HG03558 (cell line): ENCODE results near the gene FOXS1.

Experiments
- ATAC-seq: cut with Tn5 transposase; IDR thresholded peaks from one replicate; pipeline ENCODE4 v1.9.1; 2021; ENCODE audit warnings: moderate number of reproducible peaks; ENCODE audit not compliant: unreplicated experiment; ENCODE audit errors: extremely low read depth

The FOXS1 gene

DNA sequence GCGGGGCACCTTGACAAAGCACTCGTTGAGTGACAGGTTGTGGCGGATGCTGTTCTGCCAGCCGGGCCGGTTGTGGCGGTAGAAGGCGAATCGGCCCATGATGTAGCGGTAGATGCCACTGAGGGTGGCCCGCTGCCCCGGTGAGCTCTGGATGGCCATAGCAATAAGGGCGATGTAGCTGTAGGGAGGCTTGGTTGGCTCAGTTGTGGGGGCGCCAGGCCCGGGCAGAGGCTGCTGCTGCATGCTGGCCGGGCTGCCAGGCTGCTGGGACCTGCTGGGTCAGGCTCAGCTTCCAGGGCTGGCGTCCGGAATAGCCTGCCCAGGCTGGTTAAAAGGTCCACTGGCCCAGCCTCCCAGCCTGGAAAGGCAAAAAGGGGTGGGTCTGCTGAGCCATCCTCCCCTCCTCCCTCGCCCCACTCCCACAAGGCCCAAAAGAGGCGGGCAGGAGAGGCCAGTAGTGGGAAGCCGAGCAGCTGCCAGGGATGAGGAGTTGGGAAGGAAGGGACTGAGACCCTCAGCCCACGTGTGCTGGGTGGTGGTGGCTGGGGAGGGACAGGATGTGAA, at the start of gene FOXS1:
Gene FOXS1 (minus strand): TSS at position 305 of the 564 bp plus-strand sequence. CDS start 62 bp downstream, at position 243.
- no peak for ATAC-seq

DNA sequence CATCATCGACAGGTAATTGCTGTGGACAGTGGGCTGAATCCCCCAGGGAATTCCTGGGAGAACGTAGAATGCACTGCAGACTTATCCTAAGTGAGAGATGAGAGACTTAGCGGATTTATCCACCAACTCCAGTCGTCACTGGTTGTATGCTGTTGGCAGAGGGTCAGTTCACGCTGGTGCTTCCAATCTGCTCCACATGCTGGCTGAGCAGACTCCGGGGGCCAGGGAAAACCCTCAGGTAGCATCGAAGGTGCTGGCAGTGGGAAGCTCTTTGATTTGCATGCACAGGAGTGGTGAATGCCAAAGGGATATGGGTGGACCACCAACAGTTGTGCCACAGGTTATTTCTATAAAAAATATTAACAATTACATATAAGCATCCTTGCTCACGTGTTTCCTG, 45.2 kb upstream of the FOXS1 start:
- no peak for ATAC-seq

DNA sequence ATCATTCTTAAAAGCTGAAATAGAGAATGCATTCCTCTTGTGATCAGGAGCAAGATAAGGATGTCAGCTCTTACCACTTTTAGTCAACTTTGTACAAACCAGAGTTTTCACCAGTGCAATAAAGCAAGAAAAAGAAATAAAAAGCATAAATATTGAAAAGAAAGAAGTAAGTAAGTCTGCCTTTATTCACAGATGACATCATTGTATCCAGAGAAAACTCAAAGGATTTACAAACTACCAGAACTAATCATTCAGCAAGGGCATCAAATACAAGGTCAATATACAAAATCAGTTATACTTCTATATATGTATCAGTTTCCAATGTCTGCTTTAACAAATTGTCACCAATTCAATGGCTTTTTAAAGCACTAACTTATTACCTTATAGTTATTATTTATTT, 38.4 kb upstream of the FOXS1 start:
- no peak for ATAC-seq

DNA sequence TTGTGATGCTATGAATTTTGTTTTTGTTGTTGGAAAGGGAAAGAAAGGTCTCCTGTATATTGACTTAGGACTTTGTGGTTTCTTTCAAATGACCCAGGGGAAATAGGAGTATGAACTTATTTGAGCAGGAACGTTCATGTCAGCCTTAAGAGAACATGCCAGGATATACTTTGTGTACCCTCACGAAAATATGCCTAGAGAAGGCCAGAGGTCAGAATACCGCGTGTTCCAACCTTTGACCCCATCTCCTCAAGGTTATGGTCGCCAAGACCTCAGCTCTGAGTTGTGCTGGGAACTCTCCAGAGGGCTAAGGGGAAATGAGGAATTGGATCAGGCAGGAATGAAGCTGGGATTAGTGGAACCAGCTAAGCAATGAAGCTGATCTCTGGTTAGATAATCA, 36.5 kb upstream of the FOXS1 start:
- no peak for ATAC-seq

DNA sequence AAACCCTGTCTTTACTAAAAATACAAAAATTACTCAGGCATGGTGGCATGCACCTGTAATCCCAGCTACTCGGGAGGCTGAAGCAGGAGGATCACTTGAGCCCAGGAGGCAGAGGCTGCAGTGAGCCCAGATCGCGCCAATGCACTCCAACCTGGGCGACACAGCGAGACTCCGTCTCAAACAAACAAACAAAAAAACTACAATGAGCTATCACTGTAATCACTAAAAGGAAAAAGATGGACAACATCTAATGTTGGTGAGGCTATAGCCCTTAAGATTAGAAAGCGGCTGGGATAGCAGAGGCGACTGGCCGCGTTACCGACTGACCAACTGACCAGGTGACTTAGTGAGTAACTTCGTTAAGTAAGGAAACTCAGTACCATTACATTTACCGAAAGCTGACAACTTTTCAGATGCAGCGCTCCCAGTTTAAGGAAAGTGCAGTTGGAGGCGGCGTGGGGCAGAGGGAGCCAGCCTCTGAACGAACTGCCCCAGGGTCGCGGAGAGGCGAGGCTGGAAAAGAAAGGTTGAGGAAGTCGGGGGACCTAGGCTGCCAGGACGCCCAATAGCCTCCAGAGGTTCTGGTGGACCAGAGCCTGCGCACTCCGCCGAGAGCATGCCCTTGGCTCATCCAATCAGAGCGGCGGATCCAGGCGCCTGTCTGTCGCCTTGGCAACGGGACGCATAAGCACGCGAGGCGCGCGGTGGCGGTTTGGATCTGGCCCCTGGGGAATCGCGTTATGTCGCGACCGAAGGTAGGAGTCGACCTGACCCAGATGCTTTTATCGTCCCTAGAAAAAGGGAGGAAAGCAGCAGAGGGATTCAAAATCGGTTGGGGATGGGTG, 34.0 kb upstream of the FOXS1 start:
- ATAC-seq: peak; percentile 77

DNA sequence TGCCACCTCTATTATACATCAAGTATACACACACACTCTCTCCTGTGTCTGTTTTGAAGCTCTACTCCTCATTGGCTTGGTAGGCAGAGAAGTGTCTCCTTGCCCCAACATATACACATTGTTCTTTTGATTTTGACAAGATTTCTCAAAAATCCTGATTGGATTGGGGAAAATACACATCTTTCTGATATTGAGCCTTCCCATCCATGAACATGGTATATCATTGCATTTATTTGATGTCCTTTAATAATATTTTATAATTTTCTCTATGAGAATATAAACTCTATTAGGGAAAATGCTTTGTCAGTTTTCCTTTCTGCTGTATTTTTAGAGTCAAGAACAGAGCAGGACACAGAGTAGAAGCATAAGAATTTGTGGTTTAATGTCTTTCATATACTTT, 32.3 kb upstream of the FOXS1 start:
- no peak for ATAC-seq

DNA sequence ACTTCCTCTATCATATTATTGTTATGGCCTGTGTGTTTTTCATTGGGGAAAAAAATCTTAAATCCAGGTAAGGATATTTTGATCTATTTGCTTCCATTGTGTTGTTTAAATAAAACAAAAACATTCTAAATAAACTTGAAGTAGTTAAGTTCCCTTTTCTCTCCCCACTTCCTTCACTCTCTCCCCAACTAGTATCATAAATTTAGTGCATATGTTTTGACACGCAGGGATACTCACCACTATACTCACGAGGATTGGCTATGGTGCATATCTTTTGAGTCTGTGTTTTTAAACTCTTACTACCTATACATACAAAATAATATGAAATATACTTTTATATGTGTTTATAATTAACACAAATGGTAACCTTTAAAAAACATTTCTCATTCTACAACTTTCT, 30.3 kb upstream of the FOXS1 start:
- no peak for ATAC-seq

DNA sequence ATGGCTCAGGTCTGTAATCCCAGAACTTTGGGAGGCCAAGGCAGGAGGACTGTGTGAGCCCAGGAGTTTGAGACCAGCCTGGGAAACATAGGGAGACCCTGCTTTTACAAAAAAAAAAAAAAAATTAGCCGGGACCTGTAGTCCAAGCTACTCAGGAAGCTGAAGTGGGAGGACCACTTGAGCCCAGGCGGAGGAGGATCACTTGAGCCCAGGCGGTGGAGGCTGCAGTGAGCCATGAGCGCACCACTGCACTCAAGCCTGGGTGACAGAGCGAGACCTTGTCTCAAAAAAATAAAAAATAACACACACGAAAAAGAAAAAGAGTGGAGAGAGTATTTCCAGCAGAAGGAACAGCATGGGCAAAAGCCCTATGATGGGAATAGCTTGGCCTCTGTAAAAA, 27.0 kb upstream of the FOXS1 start:
- ATAC-seq: no peak

DNA sequence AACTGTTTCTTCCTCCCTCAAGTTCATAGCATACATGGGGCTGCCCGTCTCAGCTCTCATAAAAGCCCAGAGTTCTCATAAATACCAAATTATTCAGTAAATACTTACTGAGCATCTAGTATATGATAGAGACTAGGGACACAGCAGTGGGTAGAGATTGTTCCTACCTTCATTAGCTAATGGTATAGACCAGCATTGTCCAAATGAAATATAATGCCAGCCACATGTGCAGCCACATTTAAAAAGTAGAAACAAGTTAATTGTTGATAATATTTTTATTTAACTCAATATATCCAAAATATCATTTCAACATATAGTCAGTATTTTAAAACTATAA, 26.2 kb upstream of the FOXS1 start:
- no peak for ATAC-seq

DNA sequence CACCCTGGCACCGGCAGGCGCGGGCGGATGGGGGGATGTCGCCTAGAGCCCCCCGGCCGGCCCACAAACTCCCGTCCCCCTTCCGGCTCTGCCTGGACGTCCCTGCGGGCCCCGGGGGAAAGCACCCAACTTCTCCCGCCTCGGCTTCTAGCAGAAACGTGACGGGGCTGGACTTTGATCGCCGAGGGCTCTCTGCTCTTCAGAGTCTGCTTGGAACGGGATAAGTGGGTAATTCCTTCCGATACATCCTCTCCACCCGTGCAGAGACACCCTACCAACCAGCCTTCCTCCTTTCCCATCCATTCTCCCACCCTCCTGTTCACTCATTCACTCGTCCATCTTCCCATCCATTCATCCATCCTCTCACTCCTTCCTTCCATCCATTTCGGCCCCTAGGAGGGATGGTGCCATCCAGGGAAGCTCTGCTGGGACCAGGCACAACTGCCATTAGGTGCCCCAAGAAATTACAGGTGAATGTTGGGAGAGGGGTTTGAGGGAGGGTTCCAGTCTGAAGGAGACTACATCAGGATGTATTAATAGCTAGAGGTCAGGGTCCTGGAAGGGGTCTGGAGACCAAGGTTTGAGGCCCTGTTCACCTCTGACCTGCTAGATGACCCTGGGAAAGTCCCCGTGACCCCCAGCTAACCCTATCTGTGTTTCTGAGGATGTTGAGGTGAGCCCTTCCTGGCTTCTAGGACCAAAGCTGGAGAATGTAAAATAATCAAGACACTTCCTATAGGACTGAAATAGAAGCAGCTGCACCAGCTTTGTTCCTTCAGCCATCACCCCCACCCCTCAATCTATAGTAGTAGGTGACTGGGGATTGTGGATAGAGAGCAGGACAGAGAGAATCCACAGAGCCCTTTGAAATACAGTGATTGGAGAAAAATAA, 25.6 kb upstream of the FOXS1 start:
- no peak for ATAC-seq

DNA sequence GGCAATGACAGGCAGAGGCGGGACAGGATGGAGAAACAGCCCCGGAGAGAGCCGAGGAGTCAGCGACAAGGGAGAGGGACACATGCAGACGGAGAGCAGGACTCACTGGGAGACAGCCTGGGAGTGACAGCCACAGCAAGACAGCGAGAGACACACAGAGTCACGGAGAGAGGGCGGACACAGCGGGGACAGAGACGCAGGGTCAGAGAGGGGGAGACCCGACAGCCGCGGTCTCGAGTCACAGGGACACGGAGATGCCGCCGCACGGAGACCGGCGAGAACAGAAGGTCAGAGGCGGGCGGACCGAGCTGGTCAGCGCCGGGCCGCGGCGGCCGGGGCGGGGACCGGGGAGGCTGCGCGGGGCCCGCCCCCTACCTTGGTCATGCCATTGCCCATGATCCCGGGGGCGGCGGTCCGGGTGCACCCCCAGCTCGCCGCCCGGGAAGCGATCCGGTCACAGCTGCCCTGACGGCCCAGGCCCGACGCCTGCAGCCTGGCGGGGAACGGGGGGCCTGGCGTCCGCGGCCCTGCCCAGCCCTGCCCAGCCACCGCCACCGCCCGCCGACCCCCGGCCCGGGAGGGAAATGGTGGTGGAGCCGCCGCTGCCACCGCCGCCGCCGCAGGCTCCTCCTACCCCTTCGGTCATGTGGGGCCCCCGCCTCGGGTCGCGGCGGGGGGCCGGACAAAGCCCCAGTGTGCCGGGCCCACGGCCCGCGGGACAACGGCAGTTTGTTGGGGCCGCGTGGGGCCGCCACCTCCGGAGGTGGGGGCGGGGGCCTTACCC, 24.7 kb upstream of the FOXS1 start, which contains the start of the genes DUSP15 and TTLL9:
Gene DUSP15 (minus strand): TSS at position 586 of the 784 bp plus-strand sequence. CDS start 190 bp downstream, at position 396.
Gene TTLL9 (plus strand): TSS at position 693 of the 784 bp plus-strand sequence. CDS start 493 bp downstream, outside the sequence.
- no peak for ATAC-seq

DNA sequence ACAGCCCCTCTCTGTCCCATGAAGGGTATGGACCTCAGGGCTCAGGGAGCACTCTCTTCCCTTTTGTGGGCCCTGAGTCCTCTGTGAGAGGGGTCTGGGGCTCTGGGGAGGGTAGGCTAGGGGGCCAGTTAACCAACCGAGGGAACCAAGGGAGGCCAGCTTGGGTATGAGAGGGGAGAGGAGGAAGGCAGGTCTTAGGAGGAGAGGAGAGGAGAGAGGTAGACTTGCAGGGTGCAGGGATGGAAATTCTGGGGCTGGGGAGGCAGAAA, 24.2 kb upstream of the FOXS1 start:
- ATAC-seq: no peak

DNA sequence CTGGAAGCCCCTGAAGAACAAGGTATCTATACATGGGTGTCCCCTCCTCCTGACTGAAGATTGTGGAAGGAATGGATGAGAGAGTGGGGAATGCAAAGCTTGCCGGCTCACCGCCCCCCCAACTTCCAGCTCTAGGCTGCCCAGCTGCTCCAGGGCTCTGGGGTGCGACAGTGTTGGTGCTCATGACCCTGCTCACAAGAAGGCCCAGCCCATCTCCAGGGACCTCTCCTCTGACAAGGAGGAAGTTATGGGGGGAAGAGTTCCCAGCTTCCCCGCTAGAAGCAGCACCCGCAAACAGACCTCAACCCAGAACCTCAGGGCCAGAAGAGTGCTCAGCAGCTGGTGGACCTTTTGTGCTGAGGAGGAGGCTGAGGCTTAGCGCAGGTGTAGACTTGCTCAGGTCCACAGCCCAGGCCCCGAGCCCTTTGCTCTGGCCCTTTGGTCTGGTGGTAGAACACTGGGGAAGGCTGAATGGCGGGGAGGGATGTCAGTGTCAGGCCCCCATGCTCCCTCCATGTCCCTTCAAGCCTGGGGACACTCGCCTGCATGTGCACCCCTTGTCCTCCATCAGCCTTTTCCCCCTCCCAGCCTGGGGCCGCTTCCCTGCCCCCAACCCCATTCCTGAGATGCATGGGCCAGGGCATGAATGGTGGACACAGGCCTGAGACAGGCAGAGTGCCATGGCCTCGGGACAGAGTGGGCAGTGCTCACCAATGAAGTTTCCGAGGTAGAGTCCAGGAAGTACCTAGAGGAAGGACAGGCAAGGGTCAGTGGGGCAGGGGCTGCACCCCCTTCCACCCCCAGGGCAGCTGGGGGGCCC, 23.7 kb upstream of the FOXS1 start:
- ATAC-seq: no peak

DNA sequence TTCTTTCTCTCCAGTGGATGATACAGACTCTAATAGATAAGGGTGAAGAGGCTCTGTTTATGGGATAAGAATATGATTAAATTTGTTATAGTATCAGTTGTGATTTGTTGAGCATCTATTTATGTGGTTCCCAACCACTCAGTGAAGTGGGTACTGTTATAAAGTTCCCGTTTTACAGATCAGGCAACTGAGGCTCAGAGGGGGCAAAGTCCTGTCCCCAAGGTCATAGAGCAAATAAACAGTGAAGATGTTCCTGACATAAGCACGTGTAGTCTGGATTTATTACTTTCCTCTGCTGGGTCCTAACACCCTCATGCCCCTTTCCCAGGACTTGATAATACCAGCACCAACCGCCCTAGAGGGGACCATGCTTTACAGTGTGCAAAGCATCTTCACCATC, 20.8 kb upstream of the FOXS1 start:
- ATAC-seq: no peak

DNA sequence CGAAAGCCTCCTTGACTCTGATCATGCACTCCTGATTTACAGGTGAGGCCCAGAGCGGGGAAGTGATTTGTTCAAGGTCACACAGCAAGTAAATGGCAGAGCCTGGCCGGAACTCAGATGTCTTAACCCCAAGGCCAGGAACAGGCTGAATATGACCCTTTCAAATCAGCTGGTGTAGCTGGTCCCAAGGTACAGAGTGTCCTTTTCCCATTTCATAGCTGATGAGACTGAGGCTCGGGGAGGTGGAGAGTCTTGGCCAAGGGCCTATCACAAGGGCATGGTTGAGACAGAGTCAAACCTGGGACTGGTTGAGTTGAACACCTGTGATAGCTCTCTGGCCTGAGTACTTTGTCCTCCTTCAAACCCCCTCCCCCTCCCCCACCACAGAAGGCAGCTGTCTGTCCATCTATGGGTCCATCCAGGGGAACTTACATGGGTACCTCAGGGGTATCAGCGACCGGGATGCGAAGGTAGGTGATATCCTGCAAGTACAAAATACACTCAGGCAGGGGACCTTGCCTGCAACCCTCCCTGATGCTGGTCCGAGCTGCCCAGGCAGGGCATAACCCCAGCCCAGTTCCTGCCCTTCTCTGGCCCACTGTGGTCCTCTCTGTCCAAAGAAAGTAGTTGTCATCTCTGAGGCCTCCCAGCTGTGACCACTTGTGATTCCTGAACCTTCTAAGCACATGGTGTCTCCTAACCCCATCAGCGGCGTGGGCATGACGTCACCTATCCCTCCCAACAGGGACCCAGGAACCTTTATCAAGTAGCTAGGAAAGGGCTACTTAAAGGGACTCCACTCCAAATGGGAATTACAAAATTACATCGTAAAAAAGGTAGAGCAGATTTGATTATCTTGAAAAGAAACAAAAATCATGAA, 19.4 kb upstream of the FOXS1 start:
- ATAC-seq: no peak

DNA sequence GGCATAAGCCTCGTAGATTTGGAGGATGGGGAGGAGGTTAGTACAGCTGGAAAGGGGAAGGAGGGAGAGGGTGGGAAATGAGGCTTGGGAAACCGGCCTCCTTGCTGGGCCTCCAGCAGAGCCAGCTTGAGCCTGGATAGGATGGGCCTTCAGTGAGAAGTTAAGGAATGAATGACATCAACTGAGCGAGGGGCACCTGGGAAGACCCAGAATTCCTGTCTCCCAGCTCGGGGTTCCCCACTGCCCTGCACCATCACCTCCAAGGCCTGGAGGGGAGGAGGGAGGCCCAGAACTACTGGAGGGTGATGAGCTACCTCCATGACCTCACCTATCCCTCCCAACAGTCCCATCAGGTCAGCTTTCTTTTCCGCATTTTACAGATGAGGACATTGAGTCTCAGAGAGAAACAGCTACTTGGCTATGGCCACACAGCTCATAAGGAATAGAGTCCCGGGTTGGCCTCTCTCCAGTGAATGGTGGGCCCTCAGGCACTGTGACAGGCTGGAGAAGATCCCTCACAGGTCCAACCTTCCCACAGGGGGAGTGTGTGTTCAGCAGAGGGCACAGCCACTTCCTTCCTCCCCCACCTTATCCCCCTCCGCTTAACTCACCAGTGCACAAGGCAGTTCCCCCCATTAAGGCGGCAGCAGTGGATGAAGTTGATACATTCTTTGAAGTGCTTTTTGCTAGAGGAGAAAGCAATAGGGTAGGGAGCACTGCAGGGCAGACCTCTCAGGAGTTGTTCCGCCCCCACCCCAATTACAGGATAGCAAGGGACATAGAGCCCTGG, 18.1 kb upstream of the FOXS1 start:
- no peak for ATAC-seq

DNA sequence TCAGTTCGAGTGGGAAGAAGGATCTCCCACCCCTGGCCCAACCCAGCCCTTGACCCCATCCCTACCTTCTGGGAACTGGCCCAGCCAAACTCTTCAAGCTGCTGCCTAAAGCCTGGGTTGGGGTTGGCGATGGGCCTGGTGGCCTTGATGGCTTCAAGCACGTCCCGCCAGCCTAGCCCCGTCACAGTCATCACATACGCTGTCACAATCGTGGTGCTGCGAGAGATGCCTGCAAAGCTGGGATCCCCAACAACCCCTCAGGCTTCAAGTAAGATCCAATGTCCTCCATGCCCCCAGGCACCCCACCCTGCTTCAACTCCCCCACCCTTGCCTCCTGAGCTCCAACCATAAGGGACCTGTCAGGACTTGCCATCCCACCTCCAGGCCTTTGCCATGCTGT, 17.1 kb upstream of the FOXS1 start:
- no peak for ATAC-seq

DNA sequence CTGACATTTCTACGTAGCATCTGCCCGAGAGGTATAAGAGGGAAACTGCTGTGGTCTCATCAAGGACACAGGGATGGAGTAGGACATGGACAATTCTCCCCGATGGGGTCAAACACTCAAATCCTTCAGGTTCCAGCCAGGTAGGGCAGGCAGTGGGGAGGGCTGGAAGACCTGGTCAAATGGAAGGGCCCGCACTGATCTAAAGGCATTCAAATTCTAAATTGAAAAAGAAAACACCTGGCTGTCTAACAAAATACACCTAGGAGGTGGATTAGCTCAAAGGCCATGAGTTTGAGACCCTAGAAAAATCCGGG, 16.7 kb upstream of the FOXS1 start:
- ATAC-seq: no peak
